Measurements from ENCODE around the gene SENP1.

Gene SENP1

GRCh38 chr12:48032597-48032996 lies 73.3 kb downstream of the SENP1 start:
- no peak for DNase-seq

GRCh38 chr12:48031135-48031960 lies 74.5 kb downstream of the SENP1 start:
- no peak for DNase-seq

GRCh38 chr12:48030173-48030650 lies 75.7 kb downstream of the SENP1 start:
- no peak for DNase-seq

- no peak for DNase-seq
Observed at GRCh38 chr12:48029491-48030172, 76.2 kb downstream of the SENP1 start.

GRCh38 chr12:48028541-48029431 lies 77.1 kb downstream of the SENP1 start:
- DNase-seq, result no peak

- DNase-seq, result no peak
Observed at GRCh38 chr12:48027183-48028002, 78.5 kb downstream of the SENP1 start.

- DNase-seq, result no peak
Observed at GRCh38 chr12:48026060-48026827, 79.6 kb downstream of the SENP1 start.

- DNase-seq, result no peak
Observed at GRCh38 chr12:48025281-48025680, 80.6 kb downstream of the SENP1 start.

- DNase-seq, result no peak
Observed at GRCh38 chr12:48024735-48025134, 81.1 kb downstream of the SENP1 start.

GRCh38 chr12:48023386-48023785 lies 82.5 kb downstream of the SENP1 start:
- no peak for DNase-seq

GRCh38 chr12:48022676-48023385 lies 83.0 kb downstream of the SENP1 start:
- DNase-seq, result no peak

- no peak for DNase-seq
Observed at GRCh38 chr12:48022180-48022521, 83.7 kb downstream of the SENP1 start.

GRCh38 chr12:48021485-48022179 lies 84.2 kb downstream of the SENP1 start:
- no peak for DNase-seq

- DNase-seq, result no peak
Observed at GRCh38 chr12:48019639-48020265, 86.1 kb downstream of the SENP1 start.

GRCh38 chr12:48018618-48018995 lies 87.3 kb downstream of the SENP1 start:
- no peak for DNase-seq

- no peak for DNase-seq
Observed at GRCh38 chr12:48017921-48018617, 87.8 kb downstream of the SENP1 start.

- no peak for DNase-seq
Observed at GRCh38 chr12:48017496-48017895, 88.4 kb downstream of the SENP1 start.

- DNase-seq, result no peak
Observed at GRCh38 chr12:48016373-48017020, 89.4 kb downstream of the SENP1 start.

GRCh38 chr12:48015954-48016353 lies 89.9 kb downstream of the SENP1 start:
- no peak for DNase-seq
